RWPE2 (cell line): Measurements from ENCODE around the gene MYOC.

Source experiments
- ATAC-seq: fragments of 200-7000 bp; cut with Tn5 transposase; 3 replicates; pipeline ENCODE4 v1.9.1; 2021; ENCODE audit warnings: low read depth
- DNase-seq: peaks from one replicate; pipeline ENCODE4 v3.0.0-alpha.2; 2020; ENCODE audit warnings: low spot score
- H3K27ac ChIP-seq: fragments of 450-650 bp; 2 replicates; pipeline ENCODE4 v1.5.1; 2017; ENCODE audit warnings: mild to moderate bottlenecking; ENCODE audit not compliant: poor library complexity, severe bottlenecking
- H3K27me3 ChIP-seq: fragments of 250-450 bp; sonication (Bioruptor Pico); 2 replicates; pipeline ENCODE4 v1.5.1; 2021; ENCODE audit warnings: mild to moderate bottlenecking, moderate library complexity; ENCODE audit not compliant: insufficient read depth, poor library complexity, severe bottlenecking
- H3K36me3 ChIP-seq: fragments of 250-450 bp; sonication (Bioruptor Pico); 2 replicates; pipeline ENCODE4 v1.5.1; 2020; ENCODE audit warnings: low read depth, mild to moderate bottlenecking, moderate library complexity
- H3K4me1 ChIP-seq: fragments of 250-450 bp; sonication (Bioruptor Pico); 2 replicates; pipeline ENCODE4 v1.5.1; 2021; ENCODE audit warnings: mild to moderate bottlenecking, moderate library complexity; ENCODE audit not compliant: insufficient read depth, poor library complexity, severe bottlenecking
- H3K4me3 ChIP-seq: fragments of 250-450 bp; sonication (Bioruptor Pico); 2 replicates; pipeline ENCODE4 v1.5.1; 2021; ENCODE audit warnings: mild to moderate bottlenecking, moderate library complexity; ENCODE audit not compliant: severe bottlenecking
- H3K9me3 ChIP-seq: fragments of 250-450 bp; sonication (Bioruptor Pico); 2 replicates; pipeline ENCODE4 v1.5.1; 2021; ENCODE audit warnings: mild to moderate bottlenecking, moderate library complexity; ENCODE audit not compliant: severe bottlenecking
- TF ChIP-seq, protein P1 (sequence below): fragments of 450-650 bp; IDR thresholded peaks from one replicate; pipeline ENCODE4 v1.5.1; 2017; ENCODE audit warnings: mild to moderate bottlenecking, moderate library complexity; ENCODE audit not compliant: poor library complexity, severe bottlenecking

Gene MYOC

DNA sequence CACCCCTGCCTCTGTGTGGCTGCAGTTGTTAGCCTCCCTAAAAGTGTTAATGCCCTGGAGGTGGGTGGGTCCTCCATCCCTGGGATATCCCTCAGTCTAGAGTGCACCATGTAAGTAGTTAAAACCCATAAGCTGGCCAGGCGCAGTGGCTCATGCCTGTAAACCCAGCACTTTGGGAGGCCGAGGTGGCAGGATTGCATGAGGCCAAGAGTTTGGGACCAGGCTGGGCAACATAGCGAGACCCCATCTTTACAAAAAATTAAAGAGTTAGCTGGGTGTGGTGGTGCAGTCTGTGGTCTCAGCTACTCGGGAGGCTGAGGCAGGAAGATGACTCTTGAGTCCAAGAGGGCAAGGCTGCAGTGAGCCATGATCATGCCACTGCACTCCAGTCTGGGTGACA is 10.3 kb downstream of the MYOC start:
- no peak overlapping the region for H3K27ac ChIP-seq
- H3K9me3 ChIP-seq: no peaks in the 10 kb centered on the region
- no peaks in the 10 kb centered on the region for H3K36me3 ChIP-seq
- DNase-seq (no peak), ATAC-seq (no peak)
- no peaks in the 10 kb centered on the region for H3K4me1 ChIP-seq
- TF ChIP-seq, protein P1, sequence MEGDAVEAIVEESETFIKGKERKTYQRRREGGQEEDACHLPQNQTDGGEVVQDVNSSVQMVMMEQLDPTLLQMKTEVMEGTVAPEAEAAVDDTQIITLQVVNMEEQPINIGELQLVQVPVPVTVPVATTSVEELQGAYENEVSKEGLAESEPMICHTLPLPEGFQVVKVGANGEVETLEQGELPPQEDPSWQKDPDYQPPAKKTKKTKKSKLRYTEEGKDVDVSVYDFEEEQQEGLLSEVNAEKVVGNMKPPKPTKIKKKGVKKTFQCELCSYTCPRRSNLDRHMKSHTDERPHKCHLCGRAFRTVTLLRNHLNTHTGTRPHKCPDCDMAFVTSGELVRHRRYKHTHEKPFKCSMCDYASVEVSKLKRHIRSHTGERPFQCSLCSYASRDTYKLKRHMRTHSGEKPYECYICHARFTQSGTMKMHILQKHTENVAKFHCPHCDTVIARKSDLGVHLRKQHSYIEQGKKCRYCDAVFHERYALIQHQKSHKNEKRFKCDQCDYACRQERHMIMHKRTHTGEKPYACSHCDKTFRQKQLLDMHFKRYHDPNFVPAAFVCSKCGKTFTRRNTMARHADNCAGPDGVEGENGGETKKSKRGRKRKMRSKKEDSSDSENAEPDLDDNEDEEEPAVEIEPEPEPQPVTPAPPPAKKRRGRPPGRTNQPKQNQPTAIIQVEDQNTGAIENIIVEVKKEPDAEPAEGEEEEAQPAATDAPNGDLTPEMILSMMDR: no peak
- no peak overlapping the region for H3K4me3 ChIP-seq
- H3K27me3 ChIP-seq: no peaks in the 10 kb centered on the region

DNA sequence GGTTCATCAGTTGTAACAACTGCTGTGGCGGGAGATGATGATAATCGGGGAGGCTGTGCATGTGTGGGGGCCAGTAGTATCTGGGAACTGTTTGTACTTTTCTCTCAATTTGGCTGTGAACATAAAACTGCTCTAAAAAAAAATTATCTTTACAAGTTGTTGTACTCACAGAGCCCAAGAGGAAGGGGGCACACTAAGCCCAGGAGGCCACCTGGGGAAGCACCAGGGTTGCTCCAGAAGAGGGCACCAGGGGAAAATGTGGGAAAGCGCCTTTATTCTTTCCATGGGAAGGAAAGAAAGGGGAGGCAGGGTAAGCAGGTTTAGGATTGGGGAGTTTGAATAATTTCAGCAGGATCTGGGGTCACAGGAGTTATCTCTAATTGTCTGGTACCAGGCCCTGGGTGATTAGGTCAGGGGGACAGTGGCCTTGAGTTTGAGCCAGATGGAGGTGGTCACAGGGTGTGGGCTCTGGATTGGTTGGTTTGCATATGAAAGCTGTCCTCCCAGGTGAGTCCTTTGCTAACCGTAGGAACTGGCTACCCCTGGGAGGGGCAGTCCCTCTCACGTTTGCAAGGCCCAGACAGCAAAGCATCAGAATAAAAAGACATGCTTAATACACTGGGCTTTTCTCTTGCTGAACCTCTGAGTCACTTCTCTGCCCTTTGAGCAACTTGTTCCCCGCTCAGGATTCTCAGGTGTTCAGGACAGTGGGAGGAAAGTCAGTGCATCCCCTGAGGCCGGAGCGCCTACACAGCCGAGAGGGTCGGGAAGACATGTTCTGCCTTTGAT is 11.2 kb downstream of the MYOC start:
- no peaks in the 10 kb centered on the region for H3K9me3 ChIP-seq
- H3K4me1 ChIP-seq: no peaks in the 10 kb centered on the region
- no peak overlapping the region for H3K4me3 ChIP-seq
- ATAC-seq (0 out of 3 replicates have a peak, but pooled peaks have one; percentile 10), DNase-seq (no peak)
- TF ChIP-seq, protein P1: no peak
- no peak overlapping the region for H3K27ac ChIP-seq
- H3K27me3 ChIP-seq: no peaks in the 10 kb centered on the region
- no peaks in the 10 kb centered on the region for H3K36me3 ChIP-seq

DNA sequence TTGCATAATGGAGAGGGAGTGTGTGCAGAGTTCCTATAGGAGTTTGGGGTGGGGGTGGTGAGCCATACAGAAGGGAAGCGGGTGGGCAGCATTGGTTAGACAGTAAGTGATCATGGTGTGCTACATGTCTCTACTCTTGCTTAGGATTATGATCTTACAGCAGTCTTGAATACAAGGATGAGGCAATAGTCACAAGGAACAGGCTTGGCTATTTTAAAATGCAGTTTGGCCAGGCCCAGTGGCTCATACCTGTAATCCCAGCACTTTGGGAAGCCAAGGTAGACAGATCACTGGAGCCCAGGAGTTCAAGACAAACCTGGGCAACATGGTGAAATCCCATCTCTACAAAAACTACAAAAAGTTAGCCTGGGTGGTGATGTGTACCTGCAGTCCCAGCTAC is 12.3 kb downstream of the MYOC start:
- Histone ChIP-seq H3K27me3 (no peaks in the 10 kb centered on the region), H3K4me3 (no peak overlapping the region), H3K36me3 (no peaks in the 10 kb centered on the region), H3K9me3 (no peaks in the 10 kb centered on the region), H3K27ac (no peak overlapping the region), H3K4me1 (no peaks in the 10 kb centered on the region)
- no peak for DNase-seq
- no peak for ATAC-seq
- TF ChIP-seq, protein P1: no peak

DNA sequence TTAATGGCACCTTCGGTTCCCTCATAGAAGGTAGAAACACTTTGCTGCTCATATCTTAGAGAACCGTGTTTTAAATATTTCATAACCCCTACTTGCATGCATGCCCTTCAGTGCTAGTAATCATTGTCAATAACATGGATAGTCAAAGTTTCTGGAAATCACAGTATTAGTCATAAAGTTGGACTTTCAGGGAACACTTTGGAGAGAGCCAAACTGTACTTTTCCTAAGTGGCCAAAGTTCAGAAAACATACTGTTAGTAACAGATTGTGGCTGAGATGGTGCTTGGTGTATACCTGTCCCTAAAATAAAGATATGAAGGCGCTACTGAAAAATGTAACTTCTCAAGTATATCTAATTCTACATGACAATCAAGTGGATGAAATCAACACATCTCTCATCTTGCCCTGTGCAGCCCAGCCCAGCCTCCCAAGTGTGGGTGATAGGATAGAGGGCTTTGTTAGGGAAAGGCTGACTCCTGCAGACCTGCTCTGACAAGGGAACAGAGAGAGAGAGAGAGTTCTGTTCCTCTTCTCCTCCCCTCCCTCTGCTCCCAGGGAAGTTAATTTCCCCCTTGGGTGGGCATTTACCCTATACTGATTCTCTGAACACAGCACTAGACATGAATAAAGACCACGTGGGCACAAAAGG is 14.4 kb downstream of the MYOC start:
- Histone ChIP-seq H3K4me3 (no peak overlapping the region), H3K9me3 (no peaks in the 10 kb centered on the region), H3K27ac (no peak overlapping the region), H3K27me3 (no peaks in the 10 kb centered on the region), H3K4me1 (no peaks in the 10 kb centered on the region), H3K36me3 (no peaks in the 10 kb centered on the region)
- TF ChIP-seq, protein P1: no peak
- DNase-seq (no peak), ATAC-seq (no peak)

DNA sequence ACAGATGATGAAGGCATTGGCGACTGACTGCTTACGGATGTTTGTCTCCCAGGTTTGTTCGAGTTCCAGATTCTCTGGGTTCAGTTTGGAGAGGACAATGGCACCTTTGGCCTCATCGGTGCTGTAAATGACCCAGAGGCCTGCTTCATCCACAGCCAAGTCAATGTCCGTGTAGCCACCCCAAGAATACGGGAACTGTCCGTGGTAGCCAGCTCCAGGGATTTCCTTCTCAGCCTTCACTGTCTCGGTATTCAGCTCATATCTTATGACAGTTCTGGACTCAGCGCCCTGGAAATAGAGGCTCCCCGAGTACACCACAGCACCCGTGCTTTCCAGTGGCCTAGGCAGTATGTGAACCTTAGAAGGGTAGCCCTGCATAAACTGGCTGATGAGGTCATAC is 16.3 kb downstream of the MYOC start:
- Histone ChIP-seq H3K4me3 (no peak overlapping the region), H3K4me1 (no peaks in the 10 kb centered on the region), H3K9me3 (no peaks in the 10 kb centered on the region), H3K36me3 (no peaks in the 10 kb centered on the region), H3K27me3 (no peaks in the 10 kb centered on the region), H3K27ac (no peak overlapping the region)
- DNase-seq: no peak
- TF ChIP-seq, protein P1: no peak
- no peak for ATAC-seq
